Body of pancreas (tissue), 4 donors: ENCODE data around the gene PPM1N.

Source experiments
- POLR2A ChIP-seq, 3 donors: fragments of 450-650 bp; IDR thresholded peaks; one replicate each; pipeline ENCODE4 v1.6.1; 2016; ENCODE audit warnings: antibody characterized with exemption in 3 of 3, mild to moderate bottlenecking in 2 of 3
- TF ChIP-seq, protein P1 (sequence below), 7 experiments: fragments of 450-650 bp in 4 of 7; fragments of 200-600 bp in 3 of 7; sonication (generic) in 3 of 7; IDR thresholded peaks; one replicate each; pipeline ENCODE4 v1.5.1; 2016 to 2019; ENCODE audit warnings: antibody characterized with exemption in 7 of 7

GRCh38 chr19:45496349-45496953 is 1.8 kb upstream of the PPM1N start:
- TF ChIP-seq, protein P1, sequence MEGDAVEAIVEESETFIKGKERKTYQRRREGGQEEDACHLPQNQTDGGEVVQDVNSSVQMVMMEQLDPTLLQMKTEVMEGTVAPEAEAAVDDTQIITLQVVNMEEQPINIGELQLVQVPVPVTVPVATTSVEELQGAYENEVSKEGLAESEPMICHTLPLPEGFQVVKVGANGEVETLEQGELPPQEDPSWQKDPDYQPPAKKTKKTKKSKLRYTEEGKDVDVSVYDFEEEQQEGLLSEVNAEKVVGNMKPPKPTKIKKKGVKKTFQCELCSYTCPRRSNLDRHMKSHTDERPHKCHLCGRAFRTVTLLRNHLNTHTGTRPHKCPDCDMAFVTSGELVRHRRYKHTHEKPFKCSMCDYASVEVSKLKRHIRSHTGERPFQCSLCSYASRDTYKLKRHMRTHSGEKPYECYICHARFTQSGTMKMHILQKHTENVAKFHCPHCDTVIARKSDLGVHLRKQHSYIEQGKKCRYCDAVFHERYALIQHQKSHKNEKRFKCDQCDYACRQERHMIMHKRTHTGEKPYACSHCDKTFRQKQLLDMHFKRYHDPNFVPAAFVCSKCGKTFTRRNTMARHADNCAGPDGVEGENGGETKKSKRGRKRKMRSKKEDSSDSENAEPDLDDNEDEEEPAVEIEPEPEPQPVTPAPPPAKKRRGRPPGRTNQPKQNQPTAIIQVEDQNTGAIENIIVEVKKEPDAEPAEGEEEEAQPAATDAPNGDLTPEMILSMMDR (IDR thresholded peaks at IDR 0.05) = no peak
- no peak for TF ChIP-seq POLR2A (IDR thresholded peaks at IDR 0.05)
